GM18907 (cell line): Measurements from ENCODE around the gene HIGD1C.

Experiments used
- ATAC-seq: cut with Tn5 transposase; IDR thresholded peaks from one replicate; pipeline ENCODE4 v1.9.1; 2021; ENCODE audit warnings: mild to moderate bottlenecking, moderate library complexity; ENCODE audit not compliant: unreplicated experiment

HIGD1C gene

GRCh38 chr12:50981319-50982239 lies 29.2 kb downstream of the HIGD1C start:
- no peak for ATAC-seq

DNA sequence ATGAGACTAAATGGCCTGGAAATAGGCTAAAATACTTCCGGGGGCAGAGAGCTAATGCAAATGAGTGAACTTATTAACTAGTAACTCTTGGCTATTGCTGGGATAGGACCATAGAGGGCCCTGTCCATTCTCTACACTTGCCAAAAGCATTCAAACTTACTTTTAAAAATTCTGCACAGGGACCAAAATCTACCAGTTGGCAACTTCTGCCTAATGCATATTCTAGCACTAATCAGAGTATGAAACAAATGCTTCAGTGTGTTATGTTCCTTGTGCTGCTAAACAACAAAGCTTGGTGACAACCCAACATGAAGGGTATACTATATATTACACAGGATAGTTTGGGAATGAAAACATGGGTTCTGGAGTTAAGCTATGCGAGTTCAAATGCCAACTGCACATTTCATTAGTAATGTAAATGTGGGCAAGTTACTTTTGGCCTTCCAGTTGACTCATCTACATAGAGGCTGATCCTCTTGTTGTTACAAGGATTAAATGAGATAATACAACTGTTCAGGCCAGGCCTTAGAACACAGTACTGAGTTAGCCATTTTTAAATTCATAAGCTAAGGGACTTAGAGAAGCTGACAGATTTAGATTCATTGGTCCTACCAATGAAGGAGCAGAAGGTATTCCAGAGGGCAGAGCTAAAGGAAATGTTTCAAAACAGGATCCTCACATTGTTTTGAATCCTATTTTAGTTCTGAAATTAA lies 32.4 kb downstream of the HIGD1C start:
- ATAC-seq: no peak

DNA sequence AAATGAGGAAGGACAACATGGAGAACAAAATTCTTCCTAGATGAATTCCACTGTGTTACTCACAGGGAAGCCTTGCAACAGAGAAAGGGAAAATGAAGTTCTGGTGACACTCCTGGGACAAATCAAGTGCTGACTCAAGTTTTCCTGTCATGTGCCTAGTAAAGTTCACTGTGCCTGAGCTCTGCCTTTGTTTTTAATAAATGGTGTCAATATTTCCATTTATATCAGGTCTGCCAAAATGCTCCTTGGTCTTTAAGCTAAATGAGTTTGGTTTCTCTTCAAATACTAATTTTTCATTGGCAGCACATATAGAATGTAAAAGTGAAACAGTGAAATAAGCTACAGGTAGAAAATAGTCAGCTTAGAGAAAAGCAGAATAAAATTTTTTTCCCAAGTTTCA lies 33.0 kb downstream of the HIGD1C start:
- ATAC-seq: no peak

DNA sequence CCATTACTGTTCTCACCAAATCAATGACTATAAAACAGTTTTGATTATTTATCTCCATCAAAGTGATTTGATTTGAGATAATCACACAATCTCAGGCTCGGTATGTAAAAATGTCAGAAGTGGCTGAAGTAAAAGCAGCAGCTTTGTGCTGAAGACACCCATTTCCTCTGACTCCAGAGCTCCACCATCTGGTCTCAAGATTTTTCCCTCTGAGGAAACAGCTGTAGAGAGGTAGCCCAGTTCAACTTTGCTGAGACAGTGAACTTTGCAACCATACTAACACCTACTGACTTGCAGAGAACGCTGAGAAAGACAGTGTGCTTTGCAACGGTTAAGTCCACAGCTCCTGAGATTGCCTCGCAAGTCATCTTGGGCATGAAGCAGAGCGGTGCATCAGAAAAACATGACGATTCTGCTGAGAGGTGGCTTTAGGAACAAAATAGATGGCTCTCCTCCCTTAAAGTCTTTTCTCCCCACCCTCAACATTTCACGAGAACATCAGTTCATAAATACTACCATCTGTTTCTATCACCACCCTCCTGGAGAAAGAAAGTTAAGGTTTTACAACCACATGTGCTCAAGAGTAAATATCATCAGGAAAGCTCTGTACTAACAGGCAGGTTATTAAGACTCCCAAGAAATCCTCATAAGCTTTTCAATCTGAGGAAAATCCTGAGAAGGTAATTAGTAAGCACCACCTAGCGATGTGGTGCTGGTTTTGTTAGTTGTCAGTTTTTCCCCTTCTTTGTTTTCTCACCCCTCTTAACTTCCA lies 34.8 kb downstream of the HIGD1C start:
- ATAC-seq: no peak

- ATAC-seq: no peak
Observed at GRCh38 chr12:50988051-50988450, 35.7 kb downstream of the HIGD1C start.

DNA sequence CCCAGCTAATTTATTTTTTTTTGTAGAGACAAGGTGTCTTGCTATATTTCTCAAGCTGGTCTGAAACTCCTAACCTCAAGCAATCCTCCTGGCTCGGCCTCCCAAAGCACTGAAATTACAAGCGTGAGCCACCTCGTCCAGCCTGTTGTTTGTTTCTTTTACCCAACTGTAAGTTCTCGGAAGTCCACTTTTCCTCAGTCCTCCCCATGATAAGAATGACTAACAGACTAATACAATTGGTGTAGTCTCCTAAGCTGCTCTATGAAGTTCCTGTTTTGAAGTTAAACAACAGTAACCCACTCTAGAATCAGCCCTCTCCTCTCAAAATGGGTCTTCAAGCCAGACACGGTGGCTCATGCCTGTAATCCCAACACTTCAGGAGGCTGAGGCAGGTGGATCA lies 36.5 kb downstream of the HIGD1C start:
- no peak for ATAC-seq

GRCh38 chr12:50990147-50990727 lies 37.9 kb downstream of the HIGD1C start:
- no peak for ATAC-seq

GRCh38 chr12:50990791-50991190 lies 38.4 kb downstream of the HIGD1C start:
- no peak for ATAC-seq

DNA sequence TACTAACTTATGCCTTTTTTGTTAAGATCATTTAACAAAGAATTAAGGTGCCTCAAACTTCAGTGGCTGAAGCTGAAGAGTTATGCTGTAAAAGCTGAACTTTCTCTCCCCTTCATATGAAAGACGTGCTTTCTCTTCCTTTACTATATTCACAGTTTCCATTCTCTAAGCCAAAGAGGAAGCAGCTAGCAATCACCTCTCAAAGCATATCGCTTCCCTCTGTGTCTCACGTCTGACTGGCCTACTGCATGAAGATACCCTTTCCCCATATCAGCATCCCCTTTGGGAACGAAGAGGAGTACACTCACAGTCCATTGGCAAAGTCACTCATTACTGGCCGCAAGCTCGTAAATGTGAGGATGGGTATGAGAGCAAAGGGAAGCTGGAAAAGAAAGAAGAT lies 38.9 kb downstream of the HIGD1C start:
- no peak for ATAC-seq

DNA sequence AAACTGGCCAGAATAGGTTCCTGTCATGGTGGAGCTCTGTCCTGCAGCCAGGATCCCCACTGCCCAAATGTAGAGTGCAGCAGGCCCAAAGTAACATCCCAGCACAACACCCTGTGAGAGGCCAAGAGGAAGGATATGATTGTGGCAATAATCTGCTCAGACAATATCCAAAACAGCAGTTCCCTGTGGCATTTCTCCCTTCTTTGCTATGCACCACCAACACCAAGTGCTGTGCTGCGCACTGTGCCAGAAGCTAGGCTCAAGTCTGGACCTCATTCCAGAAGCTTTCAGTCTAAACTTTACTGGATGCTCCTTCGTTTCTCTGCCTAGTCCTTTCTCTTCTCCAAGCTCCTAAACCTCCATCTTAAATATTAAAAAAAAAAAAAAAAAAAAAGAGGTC lies 40.5 kb downstream of the HIGD1C start:
- ATAC-seq: no peak

- no peak for ATAC-seq
Observed at GRCh38 chr12:50999093-50999492, 46.7 kb downstream of the HIGD1C start.

DNA sequence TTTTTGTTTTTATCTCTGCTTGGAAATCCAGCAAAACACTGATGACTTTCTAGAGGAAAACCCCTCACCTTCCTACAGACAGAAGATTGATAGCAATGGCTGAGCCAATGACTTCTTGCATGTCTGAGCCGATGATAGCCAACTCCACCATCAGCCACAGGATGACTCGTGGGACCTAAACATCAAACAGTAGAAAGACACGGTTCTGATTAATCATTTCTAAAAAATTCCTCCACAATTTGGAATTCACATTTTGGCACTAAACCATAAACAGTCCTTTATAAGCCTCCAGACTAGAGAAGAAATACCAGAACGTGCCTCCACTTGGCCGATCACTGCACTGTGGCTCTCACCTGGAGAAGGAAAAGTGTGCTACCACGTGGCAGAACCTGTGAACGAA lies 47.9 kb downstream of the HIGD1C start:
- no peak for ATAC-seq

- ATAC-seq: no peak
Observed at GRCh38 chr12:51001799-51002198, 49.5 kb downstream of the HIGD1C start.

GRCh38 chr12:51004504-51004903 lies 52.2 kb downstream of the HIGD1C start:
- no peak for ATAC-seq

GRCh38 chr12:51005030-51005429 lies 52.7 kb downstream of the HIGD1C start:
- ATAC-seq: no peak

DNA sequence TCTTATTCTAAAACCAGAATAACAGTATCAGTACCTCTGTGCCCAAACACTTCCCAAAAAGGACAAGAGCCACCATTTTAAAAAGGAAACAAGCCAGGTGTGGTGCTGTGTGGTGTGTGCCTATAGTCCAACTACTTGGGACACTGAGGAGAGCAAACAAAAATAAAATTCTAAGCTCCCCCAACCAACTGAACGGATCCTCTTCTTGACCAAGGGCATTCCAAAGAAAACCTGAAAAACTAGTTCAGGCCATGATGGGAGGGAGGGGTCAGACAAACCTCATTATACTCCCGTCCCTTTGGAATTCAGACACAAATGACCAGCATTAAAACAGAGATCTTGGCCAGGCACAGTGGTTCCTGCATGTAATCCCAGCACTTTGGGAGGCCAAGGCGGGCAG lies 53.3 kb downstream of the HIGD1C start:
- ATAC-seq: no peak

DNA sequence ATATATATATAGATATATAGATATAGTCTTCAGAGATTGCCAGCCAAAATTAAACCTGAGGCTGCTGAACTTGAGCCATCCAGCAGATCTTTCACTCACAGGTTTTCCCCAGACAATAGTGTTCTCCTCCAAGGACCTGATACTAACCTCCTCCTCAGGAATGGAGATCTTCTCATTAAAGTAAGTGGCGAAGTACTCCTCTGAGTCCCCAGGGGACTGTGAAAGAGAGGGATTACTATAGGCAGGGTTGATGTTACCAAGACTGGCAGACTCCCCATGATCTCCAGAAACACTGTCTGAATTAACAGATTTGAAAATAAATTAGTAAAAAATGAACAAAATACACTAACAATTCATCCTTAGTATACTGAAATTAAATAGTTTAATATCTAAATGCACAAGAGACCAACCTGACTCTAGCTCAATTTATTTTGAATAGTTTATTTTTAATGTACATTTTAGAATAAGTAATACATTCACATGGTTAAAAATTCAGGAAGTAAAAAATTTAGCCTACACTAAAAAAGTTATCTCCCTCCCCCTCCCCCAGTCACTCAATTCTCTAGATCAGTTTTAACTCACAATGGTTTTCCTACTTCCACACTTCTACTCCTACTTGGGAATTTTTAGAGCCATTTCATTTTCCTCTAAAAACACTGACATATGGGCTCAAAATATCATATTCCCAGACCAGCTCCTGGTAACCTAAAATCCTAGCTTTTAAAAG lies 56.1 kb downstream of the HIGD1C start:
- no peak for ATAC-seq

GRCh38 chr12:51009056-51009440 lies 56.7 kb downstream of the HIGD1C start:
- ATAC-seq: no peak

DNA sequence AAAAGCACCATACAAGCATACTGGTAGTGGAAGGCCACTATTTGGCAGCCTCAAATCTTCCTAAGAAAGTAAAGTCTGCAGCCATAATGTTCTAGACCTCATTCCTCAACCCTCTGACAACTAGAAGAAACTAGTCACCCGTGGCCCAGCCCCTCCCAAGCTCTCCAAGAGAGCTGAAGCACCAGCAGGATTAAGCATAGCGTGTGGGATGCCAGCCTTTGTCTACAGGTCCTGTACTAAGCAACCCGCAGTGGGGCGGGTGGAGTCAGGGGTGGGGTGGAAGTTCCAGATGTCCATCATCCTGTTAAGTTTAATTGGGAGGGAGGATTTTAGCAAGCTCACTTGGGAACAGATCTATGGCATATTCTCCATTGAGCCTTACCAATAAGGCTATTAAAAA lies 59.6 kb downstream of the HIGD1C start:
- ATAC-seq: no peak

- ATAC-seq: no peak
Observed at GRCh38 chr12:51012570-51013236, 60.4 kb downstream of the HIGD1C start.
